GM12878 (cell line): ENCODE measurements around the gene CCDC181. TPM values are rescaled to one million over a fixed set of nuclear protein-coding genes. Genes with fewer than 3 reads are reported as not detected.

ENCODE experiments used
- ATAC-seq: fragments of 200-7000 bp; cut with Tn5 transposase; 3 replicates; pipeline ENCODE4 v1.9.1; 2020; ENCODE audit warnings: mild to moderate bottlenecking, moderate library complexity
- BruUV-seq: library from RNA; stranded (reverse); fragments of 400-500 nt; replicated peaks from 2 replicates; lab custom pipeline; 2021; lab: Mats Ljungman, UMichigan
- CTCF ChIA-PET: fragments of 300-600 bp; sonication (Branson Sonifier 250); formaldehyde crosslinking; extraction: SDS; loops from one replicate; lab custom pipeline; 2021; ENCODE audit warnings: inconsistent platforms; lab: Yijun Ruan, JAX
- POLR2A ChIA-PET: fragments of 350-600 bp; formaldehyde crosslinking; extraction: SDS; loops from one replicate; lab custom pipeline; 2021; ENCODE audit warnings: inconsistent platforms; lab: Charles Lee
- RAD21 ChIA-PET: fragments of 300-600 bp; sonication (Branson Sonifier 250); formaldehyde crosslinking; loops from one replicate; lab custom pipeline; 2023; ENCODE audit warnings: antibody characterized with exemption; ENCODE audit not compliant: unreplicated experiment; lab: Charles Lee
- SMC1A ChIA-PET: fragments of 300-600 bp; sonication (Branson Sonifier 250); formaldehyde crosslinking; loops from one replicate; lab custom pipeline; 2023; ENCODE audit not compliant: unreplicated experiment, uncharacterized antibody; lab: Charles Lee
- DNase-seq: peaks from one replicate; pipeline ENCODE4 v3.0.0-alpha.2; 2011; ENCODE audit warnings: low read depth, low spot score
- FAIRE-seq: peaks from 3 replicates; lab custom pipeline; 2011; peaks lifted over from hg19 to GRCh38; lab: Jason Lieb, UNC
- H2AFZ ChIP-seq: 2 replicates; pipeline ENCODE4 v1.6.0; 2011; ENCODE audit warnings: low read depth, low read length, control low read depth; ENCODE audit not compliant: control insufficient read depth
- H3K27ac ChIP-seq: 2 replicates; pipeline ENCODE4 v1.5.1; 2011; ENCODE audit warnings: control low read depth; ENCODE audit not compliant: control insufficient read depth, insufficient read depth
- H3K27me3 ChIP-seq, 2 experiments: replicated peaks in 1 of 2; 2 replicates each; pipeline versions ENCODE4 v1.6.0 to v1.6.1; 2011; ENCODE audit warnings: low read length in 1 of 2; ENCODE audit not compliant: control insufficient read depth in 2 of 2, insufficient read depth in 2 of 2
- H3K36me3 ChIP-seq, 2 experiments: 2 replicates each; pipeline ENCODE4 v1.5.1; 2011; ENCODE audit warnings: low read length in 1 of 2; ENCODE audit not compliant: control insufficient read depth in 2 of 2, insufficient read depth in 2 of 2
- H3K4me1 ChIP-seq: 2 replicates; pipeline ENCODE4 v1.6.1; 2011; ENCODE audit warnings: mild to moderate bottlenecking, low read length, moderate library complexity, mixed read lengths; ENCODE audit not compliant: control insufficient read depth, insufficient read depth
- H3K4me2 ChIP-seq: 2 replicates; pipeline ENCODE4 v1.6.0; 2011; ENCODE audit warnings: control low read depth; ENCODE audit not compliant: control insufficient read depth, insufficient read depth
- H3K4me3 ChIP-seq: fragments of 200-600 bp; sonication (generic); 2 replicates; pipeline ENCODE4 v1.5.1; 2016
- H3K79me2 ChIP-seq: 2 replicates; pipeline ENCODE4 v1.6.0; 2011; ENCODE audit warnings: low read length; ENCODE audit not compliant: control insufficient read depth, insufficient read depth
- H3K9ac ChIP-seq: 2 replicates; pipeline ENCODE4 v1.8.0; 2011; ENCODE audit warnings: low read length, control low read depth, mixed read lengths; ENCODE audit not compliant: control insufficient read depth, insufficient read depth
- H3K9me3 ChIP-seq: replicated peaks from 3 replicates; pipeline ENCODE4 v1.5.1; 2011; ENCODE audit warnings: mild to moderate bottlenecking, low read length; ENCODE audit not compliant: control insufficient read depth, insufficient read depth
- H4K20me1 ChIP-seq: 2 replicates; pipeline ENCODE4 v1.6.0; 2011; ENCODE audit not compliant: control insufficient read depth, insufficient read depth
- BCL11A ChIP-seq: IDR thresholded peaks from 2 replicates; pipeline ENCODE4 v1.6.1; 2011; ENCODE audit warnings: low read depth, low read length
- BCLAF1 ChIP-seq: fragments of 450-650 bp; IDR thresholded peaks from 2 replicates; pipeline ENCODE4 v1.6.1; 2017; ENCODE audit warnings: antibody characterized with exemption, mild to moderate bottlenecking, moderate library complexity
- CREB1 ChIP-seq: IDR thresholded peaks from 2 replicates; pipeline ENCODE4 v1.6.1; 2012; ENCODE audit warnings: low read depth, mild to moderate bottlenecking, inconsistent platforms
- E2F8 ChIP-seq: fragments of 450-650 bp; IDR thresholded peaks from 2 replicates; pipeline ENCODE4 v1.6.1; 2018; ENCODE audit warnings: mild to moderate bottlenecking, low read depth, moderate library complexity; ENCODE audit not compliant: partially characterized antibody
- KAT2A ChIP-seq: conservative IDR thresholded peaks from 2 replicates; pipeline ENCODE4 v1.6.1; 2011; ENCODE audit warnings: low read depth, low read length; ENCODE audit not compliant: control insufficient read depth
- MLLT1 ChIP-seq: fragments of 450-650 bp; IDR thresholded peaks from 2 replicates; pipeline ENCODE4 v1.6.1; 2016; ENCODE audit warnings: mild to moderate bottlenecking
- MYC ChIP-seq: IDR thresholded peaks from 2 replicates; pipeline ENCODE4 v1.6.1; 2011; ENCODE audit warnings: mild to moderate bottlenecking, low read length, moderate library complexity, inconsistent platforms; ENCODE audit not compliant: insufficient read depth, insufficient replicate concordance, insufficient read length, severe bottlenecking
- PBX3 ChIP-seq: IDR thresholded peaks from 2 replicates; pipeline ENCODE4 v1.6.1; 2011; ENCODE audit warnings: mild to moderate bottlenecking, low read depth, low read length, moderate library complexity; ENCODE audit not compliant: insufficient replicate concordance
- REST ChIP-seq: IDR thresholded peaks from 2 replicates; pipeline ENCODE4 v1.6.1; 2012; ENCODE audit warnings: mild to moderate bottlenecking, low read depth, low read length
- WRNIP1 ChIP-seq: IDR thresholded peaks from 2 replicates; pipeline ENCODE4 v1.6.1; 2011; ENCODE audit warnings: low read depth, low read length, improper control_type of control experiment, borderline replicate concordance
- ZNF207 ChIP-seq: fragments of 450-650 bp; IDR thresholded peaks from 2 replicates; pipeline ENCODE4 v1.6.1; 2014; ENCODE audit warnings: antibody characterized with exemption, mild to moderate bottlenecking, borderline replicate concordance
- in situ Hi-C: fragments of 300-500 bp; cut with MboI; formaldehyde crosslinking; loops from 9 replicates; pipeline ENCODE4 v1.14.3; 2018; ENCODE audit warnings: mixed read lengths
- intact Hi-C: fragments of 100-400 bp; cut with micrococcal nuclease; formaldehyde crosslinking; loops from one replicate; pipeline ENCODE4 v1.14.2; 2022; ENCODE audit not compliant: unreplicated experiment
- polyA plus RNA-seq, 11 experiments: library from polyadenylated mRNA; depleted of rRNA in 4 of 11; unstranded in 6 of 11; stranded (reverse) in 5 of 11; fragments of >200 nt; fragmentation: Nextera tagmentation in 4 of 11; fragmentation: Illumina TruSeq in 1 of 11; extraction: Ambion mirVana in 4 of 11; extraction: Trizol in 1 of 11; gene quantifications; 1 replicate in 1 of 11; 2 replicates in 10 of 11; pipeline versions ENCODE4 v1.2.1 to v1.2.3, GENCODE V29; 2011 to 2016; ENCODE audit warnings: inconsistent platforms in 2 of 11, missing spikeins in 2 of 11, low read depth in 1 of 11
- total RNA-seq, 4 experiments: library from RNA; depleted of rRNA in 3 of 4; stranded (reverse); fragments of >200 nt in 3 of 4; fragmentation: Illumina TruSeq in 1 of 4; extraction: Trizol in 1 of 4; gene quantifications; 2 replicates each; pipeline versions ENCODE4 v1.2.1 to v1.2.3, GENCODE V29; 2013 to 2021

CCDC181 gene
- total and polyA plus RNA-seq, 10 of the 15 experiments (the other 5 are each of a cell fraction or from before 2014, with no cell fraction given): not detected

GRCh38 chr1:169468982-169469381 is 41.7 kb upstream of the CCDC181 start:
- no TSS peak for BruUV-seq
- H3K27ac ChIP-seq: no peak overlapping the region
- SMC1A ChIA-PET: interaction anchor here (1.1 kb wide), 1 partner anchor 89 kb away, joined by 3 read pairs; no protein-coding TSS in a partner anchor
- H3K9me3 ChIP-seq: no peaks in the 10 kb centered on the region
- no peak overlapping the region for H2AFZ ChIP-seq
- H3K4me3 ChIP-seq: no peak overlapping the region
- no peaks in the 10 kb centered on the region for H3K4me1 ChIP-seq
- RAD21 ChIA-PET: no interaction called here
- H3K9ac ChIP-seq: no peak overlapping the region
- intact Hi-C loops (loop anchor here (5.0 kb wide), 1 partner anchor 243 kb away; the partner anchor contains the start of gene SELL), in situ Hi-C loops (no loop called here)
- CTCF ChIA-PET: interaction anchor here (1.0 to 1.9 kb wide), 5 partner anchors 8 to 866 kb away, joined by 3 to 7 read pairs (median 4); no protein-coding TSS in a partner anchor
- no peak for FAIRE-seq
- DNase-seq: no peak
- H4K20me1 ChIP-seq: no peaks in the 10 kb centered on the region
- POLR2A ChIA-PET: interaction anchor here (0.6 kb wide), 1 partner anchor 269 kb away, joined by 4 read pairs; no protein-coding TSS in a partner anchor
- H3K27me3 ChIP-seq: no peaks in the 10 kb centered on the region
- H3K79me2 ChIP-seq: no peaks in the 10 kb centered on the region
- peaks cover 0 to 3% of the 10 kb centered on the region in 2 experiments; a peak in 1 of 4 replicates for H3K36me3 ChIP-seq
- no peak overlapping the region for H3K4me2 ChIP-seq
- ATAC-seq: no peak
- TF ChIP-seq PBX3 (no peak), KAT2A (no peak), REST (no peak), WRNIP1 (no peak), BCL11A (no peak), ZNF207 (no peak), MLLT1 (no peak), MYC (no peak), E2F8 (no peak), BCLAF1 (no peak), CREB1 (no peak)
